NCI-H2196 (cell line): Measurements from ENCODE around the gene DOCK2.

Experiments
- DNase-seq: peaks from one replicate; lab custom pipeline; 2025; ENCODE audit not compliant: unreplicated experiment; lab: John Stamatoyannopoulos, UW

Gene DOCK2

DNA sequence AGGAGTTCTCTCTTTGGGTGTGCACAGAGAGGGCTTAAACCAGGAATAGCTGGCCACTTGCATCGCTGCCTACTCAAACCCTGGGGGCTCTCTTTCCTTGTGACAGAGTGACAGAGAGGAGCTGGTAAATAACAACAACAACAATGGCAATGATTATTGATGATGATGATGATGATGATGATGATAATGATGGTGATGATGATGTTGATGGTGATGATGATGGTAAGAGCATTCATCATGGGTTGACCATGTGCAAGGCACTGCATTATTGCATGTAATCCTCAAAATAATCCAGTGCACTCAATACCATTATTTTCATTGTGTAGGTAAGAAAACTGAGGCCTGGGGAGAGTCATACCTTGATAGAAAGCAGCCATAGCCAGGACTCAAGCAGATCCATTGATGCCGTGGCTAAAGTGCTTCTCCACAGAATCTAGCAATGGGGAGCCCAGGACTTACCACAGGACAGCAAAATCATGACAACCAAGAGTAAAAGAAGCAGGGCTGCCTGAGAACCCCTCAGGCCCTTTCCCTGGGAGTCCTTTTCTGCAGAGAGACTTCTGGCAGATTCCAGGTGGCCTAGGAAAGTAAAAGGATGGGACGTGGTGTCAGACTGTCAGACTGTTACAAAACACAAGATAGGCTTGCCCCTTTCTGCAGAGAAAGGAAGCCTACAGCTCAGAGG, 473.5 kb downstream of the DOCK2 start:
- no peak for DNase-seq

DNA sequence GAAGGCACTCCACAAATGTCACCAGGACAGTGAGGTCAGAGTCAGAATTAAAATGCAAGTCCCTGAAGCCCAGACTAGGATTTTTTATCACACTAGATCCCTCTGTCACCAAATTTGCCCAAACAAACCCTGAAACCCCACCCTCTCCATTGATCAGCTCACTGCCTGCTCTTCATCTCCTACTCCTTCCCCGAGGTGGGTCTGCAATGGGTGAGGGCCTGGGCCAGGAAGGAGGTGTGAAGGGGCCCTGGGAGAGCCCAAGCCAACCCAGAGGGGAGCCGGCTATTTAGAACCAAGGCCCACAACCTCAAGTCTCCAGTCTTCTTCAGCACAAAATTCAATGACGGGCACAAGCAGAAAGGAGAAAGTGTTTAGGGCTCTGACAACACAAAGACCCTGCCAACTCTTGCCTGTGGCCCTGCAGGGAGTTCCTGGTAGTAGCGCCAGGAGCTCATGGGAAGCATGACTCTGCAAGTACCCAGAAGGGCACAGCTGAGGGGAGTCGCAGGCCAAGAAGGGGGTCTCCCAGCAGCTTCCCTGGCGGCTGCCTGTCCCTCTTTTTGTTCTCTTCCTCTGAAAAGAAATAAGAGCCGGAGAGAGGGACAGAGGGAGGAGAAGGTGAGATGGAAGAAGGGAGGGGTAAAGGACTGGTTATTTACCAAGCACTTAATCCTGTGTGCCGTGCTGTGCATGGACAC, 474.2 kb downstream of the DOCK2 start:
- DNase-seq, result no peak

GRCh38 chr5:170112876-170113521, 475.9 kb downstream of the DOCK2 start:
- no peak for DNase-seq

- DNase-seq, result no peak
Measured at GRCh38 chr5:170113522-170113900, 476.4 kb downstream of the DOCK2 start.

DNA sequence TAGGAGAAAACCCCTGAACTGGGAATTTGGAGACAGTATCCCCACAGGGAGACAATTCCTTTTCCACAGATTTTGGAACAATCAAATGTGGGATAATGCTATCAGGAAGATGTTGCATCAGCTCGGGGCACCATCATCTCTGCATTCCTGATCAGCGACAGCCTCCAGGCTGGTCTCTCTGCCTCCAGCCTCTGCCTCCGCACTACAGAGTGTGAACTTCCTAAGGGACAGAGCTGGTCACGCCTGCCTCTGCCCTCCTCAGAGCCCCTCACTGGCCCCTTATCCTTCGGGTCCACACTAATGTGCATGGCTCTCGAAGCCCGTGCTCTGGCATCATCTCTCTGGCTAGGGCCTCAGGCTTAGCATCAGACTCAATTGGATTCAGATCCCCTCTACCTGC, 477.2 kb downstream of the DOCK2 start:
- DNase-seq, result no peak

- no peak for DNase-seq
Measured at GRCh38 chr5:170115925-170116324, 478.9 kb downstream of the DOCK2 start.

DNA sequence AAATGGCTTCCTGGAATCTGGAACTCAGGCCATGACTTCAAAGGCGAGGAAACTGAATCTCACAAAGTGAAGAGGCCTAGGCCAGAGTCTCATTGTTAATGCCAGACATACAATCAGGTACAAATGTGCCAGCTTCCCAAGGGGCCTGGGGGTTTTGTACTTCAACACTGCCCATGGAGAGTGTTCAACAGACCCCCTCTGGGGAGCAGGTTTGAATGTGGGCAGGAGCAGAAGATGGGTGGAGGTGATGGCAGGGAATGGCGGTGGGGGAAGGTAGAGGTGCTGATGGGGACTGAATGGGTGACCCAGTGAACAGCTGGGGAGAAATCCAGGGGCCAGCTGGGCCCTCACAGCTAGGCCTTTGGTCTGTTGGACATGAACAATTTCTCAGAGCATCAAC, 480.7 kb downstream of the DOCK2 start:
- no peak for DNase-seq

- DNase-seq, result no peak
Measured at GRCh38 chr5:170120576-170120975, 483.5 kb downstream of the DOCK2 start.

DNA sequence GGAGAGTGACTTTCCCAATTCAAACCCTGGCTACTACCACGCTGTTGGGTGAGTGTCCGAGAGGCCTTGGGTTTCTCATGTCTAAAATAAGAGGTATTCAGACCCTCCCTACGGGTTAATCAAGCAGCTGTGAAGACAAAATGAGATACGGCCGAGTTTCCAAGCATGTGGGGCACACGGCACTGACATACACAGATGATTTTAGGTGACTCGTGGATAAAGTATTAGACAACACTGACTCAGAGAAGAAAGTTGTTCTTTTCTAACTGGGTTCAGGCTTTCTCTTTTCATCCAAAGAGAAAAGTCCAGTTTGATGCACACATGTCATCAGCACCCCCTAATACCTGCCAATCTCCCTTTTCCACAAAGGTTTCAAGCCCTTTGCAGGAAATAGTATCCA, 484.2 kb downstream of the DOCK2 start:
- DNase-seq, result no peak

- no peak for DNase-seq
Measured at GRCh38 chr5:170126061-170126460, 489.0 kb downstream of the DOCK2 start.

- DNase-seq, result no peak
Measured at GRCh38 chr5:170126626-170127025, 489.6 kb downstream of the DOCK2 start.

GRCh38 chr5:170131235-170131634, 494.2 kb downstream of the DOCK2 start:
- no peak for DNase-seq

GRCh38 chr5:170132269-170132975, 495.3 kb downstream of the DOCK2 start:
- no peak for DNase-seq
